IMR-90 (cell line): ENCODE results near the gene SLC19A1. TPM values are rescaled to one million over a fixed set of nuclear protein-coding genes. Genes with fewer than 3 reads are reported as not detected.

Experiments
- ATAC-seq: fragments of 200-7000 bp; cut with Tn5 transposase; 2 replicates; pipeline ENCODE4 v1.9.1; 2020; ENCODE audit warnings: low read depth, mild to moderate bottlenecking, moderate library complexity
- BruUV-seq: library from RNA; stranded (reverse); fragments of 400-500 nt; replicated peaks from 2 replicates; lab custom pipeline; 2021; lab: Mats Ljungman, UMichigan
- CTCF ChIA-PET: fragments of 300-600 bp; formaldehyde crosslinking; extraction: SDS; loops from one replicate; lab custom pipeline; 2021; ENCODE audit warnings: antibody characterized with exemption; lab: Yijun Ruan, JAX
- POLR2A ChIA-PET: fragments of 300-600 bp; sonication (Branson Sonifier 250); formaldehyde crosslinking; loops from one replicate; lab custom pipeline; 2022; ENCODE audit warnings: antibody characterized with exemption; ENCODE audit not compliant: unreplicated experiment; lab: Charles Lee
- DNase-seq: peaks from one replicate; pipeline ENCODE4 v3.0.0; 2013
- H2AFZ ChIP-seq: replicated peaks from 2 replicates; pipeline ENCODE3; 2013; ENCODE audit warnings: low read length, mild to moderate bottlenecking; ENCODE audit not compliant: poor library complexity
- H2AK5ac ChIP-seq: 2 replicates; pipeline ENCODE4 v1.6.1; 2013; ENCODE audit warnings: low read depth, low read length, inconsistent platforms
- H2AK9ac ChIP-seq: replicated peaks from 2 replicates; pipeline ENCODE3; 2013; ENCODE audit warnings: mild to moderate bottlenecking, low read depth, low read length, moderate library complexity; ENCODE audit not compliant: poor library complexity
- H2BK120ac ChIP-seq: 2 replicates; pipeline ENCODE4 v1.6.1; 2013; ENCODE audit warnings: low read depth, low read length, inconsistent platforms
- H2BK15ac ChIP-seq: 3 replicates; pipeline ENCODE4 v1.6.1; 2013; ENCODE audit warnings: low read depth, low read length, inconsistent platforms
- H2BK20ac ChIP-seq: 2 replicates; pipeline ENCODE4 v1.6.1; 2013; ENCODE audit warnings: low read depth, mild to moderate bottlenecking, inconsistent platforms, low read length, moderate library complexity
- H2BK5ac ChIP-seq: 2 replicates; pipeline ENCODE4 v1.6.1; 2013; ENCODE audit warnings: mild to moderate bottlenecking, low read depth, low read length, inconsistent platforms; ENCODE audit not compliant: poor library complexity, severe bottlenecking
- H3K14ac ChIP-seq: replicated peaks from 2 replicates; pipeline ENCODE4 v1.6.1; 2013; ENCODE audit warnings: low read depth, low read length, inconsistent platforms
- H3K18ac ChIP-seq: 2 replicates; pipeline ENCODE4 v1.6.1; 2013; ENCODE audit warnings: low read depth, low read length, control low read depth
- H3K23ac ChIP-seq: 2 replicates; pipeline ENCODE4 v1.6.1; 2013; ENCODE audit warnings: low read depth, low read length, inconsistent platforms
- H3K27ac ChIP-seq: 2 replicates; pipeline ENCODE4 v1.5.1; 2013; ENCODE audit warnings: mild to moderate bottlenecking, control low read depth, low read length; ENCODE audit not compliant: insufficient read depth
- H3K27me3 ChIP-seq: 2 replicates; pipeline ENCODE4 v1.6.1; 2013; ENCODE audit warnings: low read length; ENCODE audit not compliant: control insufficient read depth, insufficient read depth
- H3K36me3 ChIP-seq: 2 replicates; pipeline ENCODE4 v1.6.1; 2013; ENCODE audit warnings: low read length, mixed read lengths; ENCODE audit not compliant: control insufficient read depth, insufficient read depth
- H3K4ac ChIP-seq: 2 replicates; pipeline ENCODE4 v1.6.1; 2013; ENCODE audit warnings: low read depth, low read length, inconsistent platforms
- H3K4me1 ChIP-seq: 2 replicates; pipeline ENCODE4 v1.6.1; 2013; ENCODE audit warnings: low read length, mixed read lengths; ENCODE audit not compliant: control insufficient read depth, insufficient read depth
- H3K4me2 ChIP-seq: 2 replicates; pipeline ENCODE4 v1.6.1; 2013; ENCODE audit warnings: low read depth, mild to moderate bottlenecking, control low read depth, low read length, moderate library complexity
- H3K4me3 ChIP-seq: 2 replicates; pipeline ENCODE4 v1.5.1; 2013; ENCODE audit warnings: low read depth, mild to moderate bottlenecking, control low read depth, low read length, moderate library complexity; ENCODE audit not compliant: insufficient read depth
- H3K56ac ChIP-seq: 2 replicates; pipeline ENCODE4 v1.6.1; 2013; ENCODE audit warnings: low read length, inconsistent platforms; ENCODE audit not compliant: insufficient read depth; ENCODE audit errors: extremely low read depth
- H3K79me1 ChIP-seq, 2 experiments: 2 replicates each; pipeline ENCODE4 v1.6.1; 2013; ENCODE audit warnings: low read length in 2 of 2, inconsistent platforms in 1 of 2, low read depth in 1 of 2
- H3K9ac ChIP-seq: 2 replicates; pipeline ENCODE4 v1.6.1; 2013; ENCODE audit warnings: low read depth, low read length, control low read depth
- H3K9me1 ChIP-seq: 2 replicates; pipeline ENCODE4 v1.6.1; 2013; ENCODE audit warnings: low read length, inconsistent platforms; ENCODE audit not compliant: insufficient read depth
- H3K9me3 ChIP-seq: 2 replicates; pipeline ENCODE4 v1.6.1; 2013; ENCODE audit warnings: low read length; ENCODE audit not compliant: control insufficient read depth, insufficient read depth
- H4K20me1 ChIP-seq: 2 replicates; pipeline ENCODE4 v1.6.1; 2013; ENCODE audit warnings: low read length, inconsistent platforms; ENCODE audit not compliant: insufficient read depth
- H4K5ac ChIP-seq: 2 replicates; pipeline ENCODE4 v1.6.1; 2013; ENCODE audit warnings: mild to moderate bottlenecking, low read depth, low read length, control low read depth
- H4K8ac ChIP-seq, 2 experiments: 2 replicates each; pipeline ENCODE4 v1.6.1; 2013; ENCODE audit warnings: low read depth in 2 of 2, low read length in 2 of 2, control low read depth in 1 of 2, inconsistent platforms in 1 of 2
- H4K91ac ChIP-seq: 2 replicates; pipeline ENCODE4 v1.6.1; 2013; ENCODE audit warnings: low read depth, low read length, inconsistent platforms; ENCODE audit not compliant: insufficient read depth
- CTCF ChIP-seq: conservative IDR thresholded peaks from 2 replicates; pipeline ENCODE4 v1.5.1; 2012; ENCODE audit warnings: mild to moderate bottlenecking, low read depth, low read length, improper control_type of control experiment
- SMC3 ChIP-seq: fragments of 150-350 bp; IDR thresholded peaks from 2 replicates; pipeline ENCODE4 v1.6.1; 2016; ENCODE audit warnings: low read depth, mild to moderate bottlenecking, antibody characterized with exemption, low read length, moderate library complexity
- WGBS, 2 experiments: methylation state at CpG; one replicate each; pipeline versions ENCODE4 v1.1.5 to v1.1.7; 2013; ENCODE audit warnings: missing lambda C conversion rate in 2 of 2; ENCODE audit not compliant: insufficient read length in 1 of 2; ENCODE audit errors: extremely low coverage in 2 of 2; 5-methylcytosine and 5-hydroxymethylcytosine counted together
- dilution Hi-C: fragments of 300-500 bp; cut with HindIII; formaldehyde crosslinking; loops from one replicate; pipeline ENCODE4 v1.14.3; 2018; ENCODE audit warnings: low sequenced_read_pairs; ENCODE audit not compliant: unreplicated experiment
- in situ Hi-C: fragments of 300-500 bp; cut with MboI; formaldehyde crosslinking; loops from 3 replicates; pipeline ENCODE4 v1.14.3; 2019; ENCODE audit warnings: low sequenced_read_pairs, inconsistent platforms, mixed read lengths
- intact Hi-C: fragments of 100-400 bp; cut with micrococcal nuclease; formaldehyde crosslinking; loops from 2 replicates; pipeline ENCODE4 v1.10.0; 2022
- polyA plus RNA-seq, 3 experiments: library from polyadenylated mRNA; depleted of rRNA; stranded (reverse); fragments of >200 nt; gene quantifications; 2 replicates each; pipeline ENCODE4 v1.2.3, GENCODE V29; 2012; ENCODE audit warnings: low replicate concordance in 1 of 3
- total RNA-seq: library from RNA; depleted of rRNA; stranded (reverse); fragments of >200 nt; gene quantifications from 2 replicates; pipeline ENCODE4 v1.2.3, GENCODE V29; 2012

SLC19A1 gene
- total and polyA plus RNA-seq, 2 of the 4 experiments (the other 2 are of a cell fraction), result 2.2 to 16.2 TPM

GRCh38 chr21:45572231-45572630 is 30.0 kb upstream of the SLC19A1 start:
- WGBS, 2 experiments, result no CpG with 5 or more reads among the region's 8 CpGs

More at GRCh38 chr21:45572231-45572630, 30.0 kb upstream of the SLC19A1 start:
- no peak overlapping the region for H3K27ac ChIP-seq
- in situ Hi-C loops (no loop called here), intact Hi-C loops (no loop called here), dilution Hi-C loops (no loop called here)
- TF ChIP-seq SMC3 (no peak), CTCF (no peak)
- POLR2A ChIA-PET, result no interaction called here
- BruUV-seq, result no TSS peak
- no peaks in the 10 kb centered on the region for H3K79me1 ChIP-seq
- no peak for DNase-seq
- no peak overlapping the region for H3K56ac ChIP-seq
- H3K4ac ChIP-seq, result no peak overlapping the region
- H3K4me2 ChIP-seq, result no peak overlapping the region
- H3K9ac ChIP-seq, result no peak overlapping the region
- H3K23ac ChIP-seq, result no peak overlapping the region
- peaks cover 7% of the 10 kb centered on the region for H3K4me1 ChIP-seq
- H2AK9ac ChIP-seq, result no peak overlapping the region
- H3K9me3 ChIP-seq, result no peaks in the 10 kb centered on the region
- no peak overlapping the region for H2AFZ ChIP-seq
- no peak overlapping the region for H4K5ac ChIP-seq
- H2BK20ac ChIP-seq, result no peak overlapping the region
- no peak overlapping the region for H2BK120ac ChIP-seq
- no peak overlapping the region for H2AK5ac ChIP-seq
- H2BK15ac ChIP-seq, result no peak overlapping the region
- H3K18ac ChIP-seq, result no peak overlapping the region
- H3K36me3 ChIP-seq, result no peaks in the 10 kb centered on the region
- CTCF ChIA-PET, result interaction anchor here (1.0 kb wide), 1 partner anchor 24 kb away, joined by 3 read pairs; no protein-coding TSS in a partner anchor
- no peak overlapping the region for H2BK5ac ChIP-seq
- no peak overlapping the region for H3K4me3 ChIP-seq
- H4K91ac ChIP-seq, result no peak overlapping the region
- H3K27me3 ChIP-seq, result peaks cover 59% of the 10 kb centered on the region
- H3K14ac ChIP-seq, result no peak overlapping the region
- H4K20me1 ChIP-seq, result no peaks in the 10 kb centered on the region; the same call in 1 of the 2 replicates
- H4K8ac ChIP-seq, result no peak overlapping the region
- H3K9me1 ChIP-seq, result no peaks in the 10 kb centered on the region
- no peak for ATAC-seq
